ENCODE measurements around the gene NSUN6.
"Not testable (repeated sequence)": the region's sequence is repeated elsewhere in the genome, so short reads cannot be mapped to it uniquely, and the experiment has no call there.

NSUN6 gene

GRCh38 chr10:18635995-18636394 is 15.4 kb downstream of the NSUN6 start:
- ChIA-PET CTCF (no interaction called here), POLR2A (no interaction called here)
- DNase-seq (ENCODE audit: extremely low spot score) = no peak
- TF ChIP-seq CTCF (IDR thresholded peaks at IDR 0.05; ENCODE audit: control extremely low read depth, extremely low read depth, low read depth, missing control alignments) = no peak

- POLR2A ChIA-PET; CTCF ChIA-PET; DNase-seq (ENCODE audit: extremely low spot score): not testable (repeated sequence)
Observed at GRCh38 chr10:18632500-18632899, 18.9 kb downstream of the NSUN6 start.

- DNase-seq (ENCODE audit: extremely low spot score); POLR2A ChIA-PET; CTCF ChIA-PET: not testable (repeated sequence)
Observed at GRCh38 chr10:18627452-18628018, 23.9 kb downstream of the NSUN6 start.

GRCh38 chr10:18625886-18626285 is 25.5 kb downstream of the NSUN6 start:
- TF ChIP-seq CTCF (IDR thresholded peaks at IDR 0.05; ENCODE audit: control extremely low read depth, extremely low read depth, low read depth, missing control alignments) = no peak
- POLR2A ChIA-PET = no interaction called here
- CTCF ChIA-PET = no interaction called here
- no peak for DNase-seq (ENCODE audit: extremely low spot score)

GRCh38 chr10:18623671-18624070 is 27.7 kb downstream of the NSUN6 start:
- POLR2A ChIA-PET; DNase-seq (ENCODE audit: extremely low spot score): not testable (repeated sequence)
- CTCF ChIA-PET = interaction anchor here (1.4 kb wide), 1 partner anchor 9 kb away, joined by 4 read pairs; no protein-coding TSS in a partner anchor

GRCh38 chr10:18620856-18621255 is 30.5 kb downstream of the NSUN6 start:
- CTCF ChIA-PET = no interaction called here
- TF ChIP-seq CTCF (IDR thresholded peaks at IDR 0.05; ENCODE audit: control extremely low read depth, extremely low read depth, low read depth, missing control alignments) = no peak
- DNase-seq (ENCODE audit: extremely low spot score) = no peak
- POLR2A ChIA-PET = no interaction called here

GRCh38 chr10:18619016-18619415 is 32.4 kb downstream of the NSUN6 start:
- TF ChIP-seq CTCF (IDR thresholded peaks at IDR 0.05; ENCODE audit: control extremely low read depth, extremely low read depth, low read depth, missing control alignments) = no peak
- POLR2A ChIA-PET = no interaction called here
- CTCF ChIA-PET = no interaction called here
- no peak for DNase-seq (ENCODE audit: extremely low spot score)

- CTCF ChIA-PET = interaction anchor here (1.1 kb wide), 1 partner anchor 32 kb away, joined by 3 read pairs; no protein-coding TSS in a partner anchor
- no peak for DNase-seq (ENCODE audit: extremely low spot score)
- TF ChIP-seq CTCF (IDR thresholded peaks at IDR 0.05; ENCODE audit: control extremely low read depth, extremely low read depth, low read depth, missing control alignments) = no peak
- POLR2A ChIA-PET = no interaction called here
Observed at GRCh38 chr10:18616337-18616736, 35.0 kb downstream of the NSUN6 start.
